IMR-90 (cell line): ENCODE data around the gene AJAP1.

ENCODE experiments used
- CTCF ChIP-seq: conservative IDR thresholded peaks from 2 replicates; pipeline ENCODE4 v1.5.1; 2012; ENCODE audit warnings: mild to moderate bottlenecking, low read depth, low read length, improper control_type of control experiment
- MAFK ChIP-seq: IDR thresholded peaks from 2 replicates; pipeline ENCODE4 v1.6.1; 2012; ENCODE audit warnings: low read depth, low read length, improper control_type of control experiment
- MXI1 ChIP-seq: IDR thresholded peaks from 2 replicates; pipeline ENCODE4 v1.6.1; 2012; ENCODE audit warnings: low read depth, mild to moderate bottlenecking, low read length, moderate library complexity, borderline replicate concordance
- POLR2A ChIP-seq: IDR thresholded peaks from 2 replicates; pipeline ENCODE4 v1.6.1; 2012; ENCODE audit warnings: mild to moderate bottlenecking, low read depth, low read length
- RAD21 ChIP-seq: IDR thresholded peaks from 2 replicates; pipeline ENCODE4 v1.6.1; 2012; ENCODE audit warnings: low read length, improper control_type of control experiment
- USF2 ChIP-seq: fragments of 150-350 bp; IDR thresholded peaks from 2 replicates; pipeline ENCODE4 v1.6.1; 2017; ENCODE audit warnings: mild to moderate bottlenecking, antibody characterized with exemption, low read length, low read depth

GRCh38 chr1:4801192-4801924 is 146.9 kb downstream of the AJAP1 start:
- no peak for TF ChIP-seq POLR2A
- TF ChIP-seq CTCF: no peak
- no peak for TF ChIP-seq RAD21
- no peak for TF ChIP-seq MXI1
- TF ChIP-seq USF2: no peak
- no peak for TF ChIP-seq MAFK
